H9 (cell line): ENCODE measurements around the gene AP3S1. TPM values are rescaled to one million over a fixed set of nuclear protein-coding genes. Genes with fewer than 3 reads are reported as not detected.

ENCODE experiments used
- DNase-seq: peaks from one replicate; pipeline ENCODE4 v3.0.0-alpha.2; 2017
- H2AFZ ChIP-seq: one replicate; pipeline ENCODE4 v1.6.1; 2013; ENCODE audit warnings: mild to moderate bottlenecking, low read length, control low read depth, moderate library complexity
- H2AK5ac ChIP-seq: 2 replicates; pipeline ENCODE4 v1.6.1; 2013; ENCODE audit warnings: low read length, control low read depth, mixed read lengths; ENCODE audit not compliant: insufficient read length
- H2BK120ac ChIP-seq: one replicate; pipeline ENCODE4 v1.6.1; 2013; ENCODE audit warnings: low read depth, mild to moderate bottlenecking, low read length, control low read depth, inconsistent platforms; ENCODE audit not compliant: poor library complexity, severe bottlenecking
- H2BK12ac ChIP-seq: 2 replicates; pipeline ENCODE4 v1.6.1; 2013; ENCODE audit warnings: low read length, control low read depth, mixed read lengths, low read depth; ENCODE audit not compliant: insufficient read length
- H2BK15ac ChIP-seq: 2 replicates; pipeline ENCODE4 v1.6.1; 2013; ENCODE audit warnings: low read depth, low read length, control low read depth
- H2BK20ac ChIP-seq: one replicate; pipeline ENCODE4 v1.6.1; 2013; ENCODE audit warnings: low read depth, mild to moderate bottlenecking, low read length, control low read depth, inconsistent platforms; ENCODE audit not compliant: poor library complexity, severe bottlenecking
- H2BK5ac ChIP-seq: 2 replicates; pipeline ENCODE4 v1.6.1; 2013; ENCODE audit warnings: low read length, control low read depth, mixed read lengths; ENCODE audit not compliant: insufficient read length
- H3K14ac ChIP-seq: 2 replicates; pipeline ENCODE4 v1.6.1; 2013; ENCODE audit warnings: low read length, control low read depth; ENCODE audit not compliant: insufficient read depth
- H3K18ac ChIP-seq: 2 replicates; pipeline ENCODE4 v1.6.1; 2013; ENCODE audit warnings: low read depth, mild to moderate bottlenecking, mixed read lengths, low read length, control low read depth; ENCODE audit not compliant: insufficient read length
- H3K23ac ChIP-seq: 2 replicates; pipeline ENCODE4 v1.6.1; 2013; ENCODE audit warnings: low read length, control low read depth, mixed read lengths, low read depth; ENCODE audit not compliant: insufficient read length
- H3K23me2 ChIP-seq: 2 replicates; pipeline ENCODE4 v1.6.1; 2013; ENCODE audit warnings: low read depth, mild to moderate bottlenecking, mixed read lengths, low read length, control low read depth; ENCODE audit not compliant: insufficient read length, poor library complexity, severe bottlenecking
- H3K27ac ChIP-seq: 2 replicates; pipeline ENCODE4 v1.5.1; 2013; ENCODE audit warnings: low read length, control low read depth, mixed read lengths, low read depth; ENCODE audit not compliant: insufficient read length
- H3K27me3 ChIP-seq: 2 replicates; pipeline ENCODE4 v1.6.1; 2013; ENCODE audit warnings: low read length, control low read depth, inconsistent platforms; ENCODE audit not compliant: insufficient read depth
- H3K4ac ChIP-seq: 2 replicates; pipeline ENCODE4 v1.6.1; 2013; ENCODE audit warnings: low read depth, mild to moderate bottlenecking, control low read depth, inconsistent platforms, low read length, moderate library complexity
- H3K4me1 ChIP-seq: 2 replicates; pipeline ENCODE4 v1.6.1; 2013; ENCODE audit warnings: low read length, control low read depth, inconsistent platforms; ENCODE audit not compliant: insufficient read depth
- H3K4me2 ChIP-seq: 2 replicates; pipeline ENCODE4 v1.6.1; 2013; ENCODE audit warnings: low read length, control low read depth, mixed read lengths; ENCODE audit not compliant: insufficient read length, insufficient read depth
- H3K56ac ChIP-seq: 2 replicates; pipeline ENCODE4 v1.6.1; 2013; ENCODE audit warnings: low read depth, mild to moderate bottlenecking, mixed read lengths, low read length, control low read depth; ENCODE audit not compliant: insufficient read length
- H3K79me1 ChIP-seq: 2 replicates; pipeline ENCODE4 v1.6.1; 2013; ENCODE audit warnings: low read depth, mild to moderate bottlenecking, moderate library complexity, low read length, control low read depth, inconsistent platforms; ENCODE audit not compliant: insufficient read depth, poor library complexity, severe bottlenecking
- H3K79me2 ChIP-seq: 2 replicates; pipeline ENCODE4 v1.6.1; 2013; ENCODE audit warnings: low read length, control low read depth, inconsistent platforms; ENCODE audit not compliant: insufficient read depth
- H3K9ac ChIP-seq: 2 replicates; pipeline ENCODE4 v1.6.1; 2013; ENCODE audit warnings: low read length, control low read depth, mixed read lengths; ENCODE audit not compliant: insufficient read length; ENCODE audit errors: extremely low read depth
- H3K9me3 ChIP-seq: one replicate; pipeline ENCODE4 v1.6.1; 2013; ENCODE audit warnings: low read depth, low read length, inconsistent platforms; ENCODE audit not compliant: control insufficient read depth
- H3T11ph ChIP-seq: one replicate; pipeline ENCODE4 v1.6.1; 2013; ENCODE audit warnings: mild to moderate bottlenecking, low read length, control low read depth, inconsistent platforms
- H4K20me1 ChIP-seq: one replicate; pipeline ENCODE4 v1.6.1; 2013; ENCODE audit not compliant: control insufficient read depth, insufficient read length, insufficient read depth
- H4K5ac ChIP-seq: 2 replicates; pipeline ENCODE4 v1.6.1; 2013; ENCODE audit warnings: low read depth, mild to moderate bottlenecking, mixed read lengths, low read length, control low read depth; ENCODE audit not compliant: insufficient read length
- H4K8ac ChIP-seq: replicated peaks from 2 replicates; pipeline ENCODE4 v1.6.1; 2013; ENCODE audit warnings: low read length, control low read depth, mixed read lengths, low read depth; ENCODE audit not compliant: insufficient read length
- H4K91ac ChIP-seq: 2 replicates; pipeline ENCODE4 v1.6.1; 2013; ENCODE audit warnings: low read depth, mild to moderate bottlenecking, moderate library complexity, mixed read lengths, low read length, control low read depth; ENCODE audit not compliant: insufficient read length
- H3K27ac Mint-ChIP-seq, 3 experiments: 2 replicates in 2 of 3; 3 replicates in 1 of 3; pipeline ENCODE4 v1.8.0; 2020 to 2021; ENCODE audit warnings: mixed read lengths in 3 of 3, mild to moderate bottlenecking in 1 of 3, moderate library complexity in 1 of 3
- H3K27me3 Mint-ChIP-seq: 2 replicates; pipeline ENCODE4 v1.8.0; 2021; ENCODE audit warnings: low read depth, mild to moderate bottlenecking, moderate library complexity, mixed read lengths
- H3K36me3 Mint-ChIP-seq, 3 experiments: 2 replicates in 2 of 3; 3 replicates in 1 of 3; pipeline ENCODE4 v1.8.0; 2020 to 2021; ENCODE audit warnings: low read depth in 3 of 3, mixed read lengths in 3 of 3; ENCODE audit not compliant: insufficient read depth in 1 of 3
- H3K4me1 Mint-ChIP-seq, 2 experiments: 2 replicates each; pipeline ENCODE4 v1.8.0; 2020; ENCODE audit warnings: mixed read lengths in 2 of 2
- H3K4me3 Mint-ChIP-seq, 2 experiments: 2 replicates in 1 of 2; 3 replicates in 1 of 2; pipeline ENCODE4 v1.8.0; 2020 to 2021; ENCODE audit warnings: mild to moderate bottlenecking in 2 of 2, mixed read lengths in 2 of 2, moderate library complexity in 1 of 2
- H3K9me3 Mint-ChIP-seq, 2 experiments: 2 replicates in 1 of 2; 3 replicates in 1 of 2; pipeline ENCODE4 v1.8.0; 2020; ENCODE audit warnings: mild to moderate bottlenecking in 2 of 2, mixed read lengths in 2 of 2, moderate library complexity in 1 of 2
- CTCF ChIP-seq: fragments of 200-600 bp; sonication (generic); conservative IDR thresholded peaks from 3 replicates; pipeline ENCODE4 v1.8.0; 2021; ENCODE audit warnings: antibody characterized with exemption, mild to moderate bottlenecking
- WGBS: extraction: QIAGEN DNeasy Blood & Tissue Kit; methylation state at CpG from one replicate; pipeline ENCODE4 v1.1.7; 2013; ENCODE audit warnings: missing lambda C conversion rate, low lambda C conversion rate, mixed read lengths; ENCODE audit not compliant: insufficient read length; ENCODE audit errors: extremely low coverage; 5-methylcytosine and 5-hydroxymethylcytosine counted together
- total RNA-seq: library from RNA; stranded (reverse); gene quantifications from 2 replicates; pipeline ENCODE4 v1.2.1, GENCODE V29; 2021

AP3S1 gene
- total RNA-seq, 1 experiment from 2014 or later: 78.4 TPM

GRCh38 chr5:115809946-115810345 is 31.8 kb upstream of the AP3S1 start:
- no peaks in the 10 kb centered on the region for H3K79me2 ChIP-seq
- H3K4me2 ChIP-seq: no peak overlapping the region
- H3K9me3 Mint-ChIP-seq: no peaks in the 10 kb centered on the region

More at GRCh38 chr5:115809946-115810345, 31.8 kb upstream of the AP3S1 start:
- Histone ChIP-seq H2AFZ (no peak overlapping the region), H3K4ac (no peak overlapping the region), H3K27ac (no peak overlapping the region), H4K8ac (no peak overlapping the region), H2BK20ac (no peak overlapping the region), H3K79me1 (no peaks in the 10 kb centered on the region), H3K9ac (no peak overlapping the region), H4K5ac (no peak overlapping the region), H3K4me1 (no peaks in the 10 kb centered on the region), H2BK5ac (no peak overlapping the region), H3K56ac (no peak overlapping the region), H4K20me1 (no peaks in the 10 kb centered on the region), H2BK15ac (no peak overlapping the region), H2BK120ac (no peak overlapping the region), H3T11ph (no peak overlapping the region), H4K91ac (no peak overlapping the region), H2BK12ac (no peak overlapping the region), H3K18ac (no peak overlapping the region), H3K9me3 (no peaks in the 10 kb centered on the region), H3K23ac (no peak overlapping the region), H3K27me3 (peaks cover 5% of the 10 kb centered on the region; the same call in 1 of the 2 replicates), H3K14ac (no peak overlapping the region), H3K23me2 (no peaks in the 10 kb centered on the region), H2AK5ac (no peak overlapping the region)
- no CpG with 5 or more reads among the region's 2 CpGs for WGBS
- H3K4me1 Mint-ChIP-seq: peaks cover 30 to 31% of the 10 kb centered on the region in 2 experiments
- peaks cover 16% of the 10 kb centered on the region for H3K27me3 Mint-ChIP-seq
- TF ChIP-seq CTCF: no peak
- no peak for DNase-seq
- H3K36me3 Mint-ChIP-seq: peaks cover 7 to 27% (median 14%) of the 10 kb centered on the region in 3 experiments; a peak in 6 of 7 replicates
- no peak overlapping the region for H3K27ac Mint-ChIP-seq
- H3K4me3 Mint-ChIP-seq: no peak overlapping the region
